ENCODE data around the gene WDTC1. TPM values are rescaled to one million over a fixed set of nuclear protein-coding genes. Genes with fewer than 3 reads are reported as not detected.

The WDTC1 gene
- total and polyA plus RNA-seq, 2 of the 13 experiments (the other 11 are each of a cell fraction or from before 2014, with no cell fraction given): 5.5 TPM

DNA sequence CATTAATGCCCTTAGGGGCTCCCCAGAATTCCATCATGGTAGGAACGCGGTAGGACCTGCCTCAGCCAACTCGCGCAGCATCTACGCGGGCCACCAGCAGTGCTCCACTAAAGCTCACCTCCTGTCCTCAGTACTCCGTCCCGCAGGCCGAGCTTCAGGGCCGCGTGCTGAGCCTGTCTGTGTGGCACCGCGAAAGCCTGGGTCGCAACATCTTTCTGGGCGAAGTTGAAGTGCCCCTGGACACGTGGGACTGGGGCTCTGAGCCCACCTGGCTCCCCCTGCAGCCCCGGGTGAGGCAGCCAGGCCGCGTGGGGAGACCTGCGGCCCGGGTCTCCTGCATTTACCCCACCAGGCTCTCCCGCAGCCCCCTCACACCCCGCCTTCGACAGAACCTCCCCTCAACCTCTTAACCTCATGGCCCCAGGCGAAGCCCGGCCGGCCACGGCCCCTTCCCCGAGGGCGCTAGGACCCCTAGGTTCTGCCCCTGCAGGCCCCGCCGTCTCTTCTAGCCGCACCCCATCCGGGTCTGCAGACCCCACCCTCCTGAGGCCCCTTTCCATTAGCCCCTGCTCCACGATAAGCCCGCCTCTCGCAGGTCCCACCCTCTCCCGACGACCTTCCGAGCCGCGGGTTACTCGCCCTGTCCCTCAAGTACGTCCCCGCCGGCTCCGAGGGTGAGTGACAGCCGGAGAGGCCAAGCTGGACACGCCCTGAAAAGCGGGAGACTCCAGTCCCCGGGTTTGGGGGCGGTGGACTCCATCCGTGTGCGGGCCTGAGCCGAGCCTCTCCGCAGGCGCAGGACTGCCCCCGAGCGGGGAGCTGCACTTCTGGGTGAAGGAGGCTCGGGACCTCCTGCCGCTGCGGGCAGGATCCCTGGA, 116.5 kb downstream of the WDTC1 start (continued):
- TF ChIP-seq FOXP1 (IDR thresholded peaks at IDR 0.05) (no peak), FOXP1 (CRISPR knock-in tag; IDR thresholded peaks at IDR 0.05) (no peak), ZNF891 (CRISPR knock-in tag; IDR thresholded peaks at IDR 0.05) (no peak), ZNF615 (CRISPR knock-in tag; IDR thresholded peaks at IDR 0.05; ENCODE audit: borderline replicate concordance) (0 out of 2 replicates have a peak, but pooled peaks have one; percentile 47), HNRNPL (IDR thresholded peaks at IDR 0.05; ENCODE audit: low read depth, low read length) (no peak), HMG20B (CRISPR knock-in tag; conservative IDR thresholded peaks at IDR 0.05) (no peak), XRCC5 (optimal IDR thresholded peaks at IDR 0.05; ENCODE audit: low read length) (peak; percentile 71), NPAS2 (CRISPR knock-in tag; IDR thresholded peaks at IDR 0.05; ENCODE audit: borderline replicate concordance) (no peak), ZNF777 (CRISPR knock-in tag; IDR thresholded peaks at IDR 0.05) (0 out of 2 replicates have a peak, but pooled peaks have one; percentile 42), ZNF263 (CRISPR knock-in tag; IDR thresholded peaks at IDR 0.05) (no peak), MATR3 (CRISPR knock-in tag; IDR thresholded peaks at IDR 0.05) (no peak), FOXM1 (CRISPR knock-in tag; IDR thresholded peaks at IDR 0.05) (no peak), AGO2 (optimal IDR thresholded peaks at IDR 0.05; ENCODE audit: low read depth, low read length) (peak; percentile 83), ZFP41 (CRISPR knock-in tag; IDR thresholded peaks at IDR 0.05; ENCODE audit: borderline replicate concordance) (no peak), TARDBP (CRISPR knock-in tag; IDR thresholded peaks at IDR 0.05) (no peak)
- TF ChIP-seq, protein P1, sequence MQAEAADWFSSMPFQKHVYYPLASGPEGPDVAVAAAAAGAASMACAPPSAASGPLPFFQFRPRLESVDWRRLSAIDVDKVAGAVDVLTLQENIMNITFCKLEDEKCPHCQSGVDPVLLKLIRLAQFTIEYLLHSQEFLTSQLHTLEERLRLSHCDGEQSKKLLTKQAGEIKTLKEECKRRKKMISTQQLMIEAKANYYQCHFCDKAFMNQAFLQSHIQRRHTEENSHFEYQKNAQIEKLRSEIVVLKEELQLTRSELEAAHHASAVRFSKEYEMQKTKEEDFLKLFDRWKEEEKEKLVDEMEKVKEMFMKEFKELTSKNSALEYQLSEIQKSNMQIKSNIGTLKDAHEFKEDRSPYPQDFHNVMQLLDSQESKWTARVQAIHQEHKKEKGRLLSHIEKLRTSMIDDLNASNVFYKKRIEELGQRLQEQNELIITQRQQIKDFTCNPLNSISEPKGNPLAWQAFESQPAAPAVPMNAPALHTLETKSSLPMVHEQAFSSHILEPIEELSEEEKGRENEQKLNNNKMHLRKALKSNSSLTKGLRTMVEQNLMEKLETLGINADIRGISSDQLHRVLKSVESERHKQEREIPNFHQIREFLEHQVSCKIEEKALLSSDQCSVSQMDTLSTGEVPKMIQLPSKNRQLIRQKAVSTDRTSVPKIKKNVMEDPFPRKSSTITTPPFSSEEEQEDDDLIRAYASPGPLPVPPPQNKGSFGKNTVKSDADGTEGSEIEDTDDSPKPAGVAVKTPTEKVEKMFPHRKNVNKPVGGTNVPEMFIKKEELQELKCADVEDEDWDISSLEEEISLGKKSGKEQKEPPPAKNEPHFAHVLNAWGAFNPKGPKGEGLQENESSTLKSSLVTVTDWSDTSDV (CRISPR knock-in tag; IDR thresholded peaks at IDR 0.05): no peak
- TF ChIP-seq, protein P2, sequence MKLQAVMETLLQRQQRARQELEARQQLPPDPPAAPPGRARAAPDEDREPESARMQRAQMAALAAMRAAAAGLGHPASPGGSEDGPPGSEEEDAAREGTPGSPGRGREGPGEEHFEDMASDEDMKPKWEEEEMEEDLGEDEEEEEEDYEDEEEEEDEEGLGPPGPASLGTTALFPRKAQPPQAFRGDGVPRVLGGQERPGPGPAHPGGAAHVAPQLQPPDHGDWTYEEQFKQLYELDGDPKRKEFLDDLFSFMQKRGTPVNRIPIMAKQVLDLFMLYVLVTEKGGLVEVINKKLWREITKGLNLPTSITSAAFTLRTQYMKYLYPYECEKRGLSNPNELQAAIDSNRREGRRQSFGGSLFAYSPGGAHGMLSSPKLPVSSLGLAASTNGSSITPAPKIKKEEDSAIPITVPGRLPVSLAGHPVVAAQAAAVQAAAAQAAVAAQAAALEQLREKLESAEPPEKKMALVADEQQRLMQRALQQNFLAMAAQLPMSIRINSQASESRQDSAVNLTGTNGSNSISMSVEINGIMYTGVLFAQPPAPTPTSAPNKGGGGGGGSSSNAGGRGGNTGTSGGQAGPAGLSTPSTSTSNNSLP (IDR thresholded peaks at IDR 0.05; ENCODE audit: low read depth, low read length): no peak
- TF ChIP-seq, protein P3, sequence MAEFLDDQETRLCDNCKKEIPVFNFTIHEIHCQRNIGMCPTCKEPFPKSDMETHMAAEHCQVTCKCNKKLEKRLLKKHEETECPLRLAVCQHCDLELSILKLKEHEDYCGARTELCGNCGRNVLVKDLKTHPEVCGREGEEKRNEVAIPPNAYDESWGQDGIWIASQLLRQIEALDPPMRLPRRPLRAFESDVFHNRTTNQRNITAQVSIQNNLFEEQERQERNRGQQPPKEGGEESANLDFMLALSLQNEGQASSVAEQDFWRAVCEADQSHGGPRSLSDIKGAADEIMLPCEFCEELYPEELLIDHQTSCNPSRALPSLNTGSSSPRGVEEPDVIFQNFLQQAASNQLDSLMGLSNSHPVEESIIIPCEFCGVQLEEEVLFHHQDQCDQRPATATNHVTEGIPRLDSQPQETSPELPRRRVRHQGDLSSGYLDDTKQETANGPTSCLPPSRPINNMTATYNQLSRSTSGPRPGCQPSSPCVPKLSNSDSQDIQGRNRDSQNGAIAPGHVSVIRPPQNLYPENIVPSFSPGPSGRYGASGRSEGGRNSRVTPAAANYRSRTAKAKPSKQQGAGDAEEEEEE (CRISPR knock-in tag; IDR thresholded peaks at IDR 0.05; ENCODE audit: borderline replicate concordance): no peak
- TF ChIP-seq, protein P4, sequence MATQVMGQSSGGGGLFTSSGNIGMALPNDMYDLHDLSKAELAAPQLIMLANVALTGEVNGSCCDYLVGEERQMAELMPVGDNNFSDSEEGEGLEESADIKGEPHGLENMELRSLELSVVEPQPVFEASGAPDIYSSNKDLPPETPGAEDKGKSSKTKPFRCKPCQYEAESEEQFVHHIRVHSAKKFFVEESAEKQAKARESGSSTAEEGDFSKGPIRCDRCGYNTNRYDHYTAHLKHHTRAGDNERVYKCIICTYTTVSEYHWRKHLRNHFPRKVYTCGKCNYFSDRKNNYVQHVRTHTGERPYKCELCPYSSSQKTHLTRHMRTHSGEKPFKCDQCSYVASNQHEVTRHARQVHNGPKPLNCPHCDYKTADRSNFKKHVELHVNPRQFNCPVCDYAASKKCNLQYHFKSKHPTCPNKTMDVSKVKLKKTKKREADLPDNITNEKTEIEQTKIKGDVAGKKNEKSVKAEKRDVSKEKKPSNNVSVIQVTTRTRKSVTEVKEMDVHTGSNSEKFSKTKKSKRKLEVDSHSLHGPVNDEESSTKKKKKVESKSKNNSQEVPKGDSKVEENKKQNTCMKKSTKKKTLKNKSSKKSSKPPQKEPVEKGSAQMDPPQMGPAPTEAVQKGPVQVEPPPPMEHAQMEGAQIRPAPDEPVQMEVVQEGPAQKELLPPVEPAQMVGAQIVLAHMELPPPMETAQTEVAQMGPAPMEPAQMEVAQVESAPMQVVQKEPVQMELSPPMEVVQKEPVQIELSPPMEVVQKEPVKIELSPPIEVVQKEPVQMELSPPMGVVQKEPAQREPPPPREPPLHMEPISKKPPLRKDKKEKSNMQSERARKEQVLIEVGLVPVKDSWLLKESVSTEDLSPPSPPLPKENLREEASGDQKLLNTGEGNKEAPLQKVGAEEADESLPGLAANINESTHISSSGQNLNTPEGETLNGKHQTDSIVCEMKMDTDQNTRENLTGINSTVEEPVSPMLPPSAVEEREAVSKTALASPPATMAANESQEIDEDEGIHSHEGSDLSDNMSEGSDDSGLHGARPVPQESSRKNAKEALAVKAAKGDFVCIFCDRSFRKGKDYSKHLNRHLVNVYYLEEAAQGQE (IDR thresholded peaks at IDR 0.05; ENCODE audit: borderline replicate concordance in 1 of 2, low read depth in 1 of 2, low read length in 2 of 2): no peak
